Peyer's patch (tissue), 4 donors: Measurements from ENCODE around the gene FFAR3.

Experiments used
- CTCF ChIP-seq, 6 experiments: fragments of 450-650 bp in 4 of 6; fragments of 200-600 bp in 2 of 6; sonication (generic) in 1 of 6; IDR thresholded peaks; one replicate each; pipeline ENCODE4 v1.5.1; 2017 to 2019; ENCODE audit warnings: antibody characterized with exemption in 6 of 6, mild to moderate bottlenecking in 3 of 6, moderate library complexity in 1 of 6
- POLR2A ChIP-seq, 2 donors: fragments of 450-650 bp; IDR thresholded peaks; one replicate each; pipeline ENCODE4 v1.5.1; 2017; ENCODE audit warnings: antibody characterized with exemption in 2 of 2, mild to moderate bottlenecking in 2 of 2, moderate library complexity in 2 of 2

- TF ChIP-seq CTCF (IDR thresholded peaks at IDR 0.05) (no peak), POLR2A (IDR thresholded peaks at IDR 0.05) (no peak)
Observed at GRCh38 chr19:35354898-35355297, 3.4 kb upstream of the FFAR3 start.
